CD4-positive, alpha-beta memory T cell (primary cell): ENCODE measurements around the gene PIP5KL1. TPM values are rescaled to one million over a fixed set of nuclear protein-coding genes. Genes with fewer than 3 reads are reported as not detected.

Experiments
- CTCF ChIA-PET: fragments of 350-600 bp; sonication (Branson Sonifier 250); formaldehyde crosslinking; loops from one replicate; lab custom pipeline; 2021; ENCODE audit warnings: inconsistent platforms; ENCODE audit not compliant: partially characterized antibody; lab: Charles Lee
- POLR2A ChIA-PET: fragments of 350-600 bp; sonication (Branson Sonifier 250); formaldehyde crosslinking; loops from one replicate; lab custom pipeline; 2021; ENCODE audit not compliant: partially characterized antibody; lab: Charles Lee
- DNase-seq, 5 donors: peaks; one replicate each; pipeline versions ENCODE4 v3.0.0 to v3.0.0-alpha.2; 2020 to 2022; ENCODE audit warnings: mixed read lengths in 1 of 5
- H3K27ac ChIP-seq: one replicate; pipeline ENCODE4 v1.7.0; 2013; ENCODE audit warnings: low read depth, low read length
- H3K27me3 ChIP-seq: 2 replicates; pipeline ENCODE4 v1.7.0; 2013; ENCODE audit warnings: mild to moderate bottlenecking, low read length, moderate library complexity; ENCODE audit not compliant: insufficient read depth
- H3K36me3 ChIP-seq: 2 replicates; pipeline ENCODE4 v1.7.0; 2013; ENCODE audit warnings: mild to moderate bottlenecking, low read length, moderate library complexity; ENCODE audit not compliant: insufficient read depth
- H3K4me1 ChIP-seq: 2 replicates; pipeline ENCODE4 v1.7.0; 2013; ENCODE audit warnings: mild to moderate bottlenecking, low read length, moderate library complexity; ENCODE audit not compliant: insufficient read depth
- H3K4me3 ChIP-seq, 2 donors: one replicate each; pipeline ENCODE4 v1.7.0; 2013; ENCODE audit warnings: low read length in 2 of 2, mild to moderate bottlenecking in 1 of 2
- H3K9me3 ChIP-seq, 2 donors: one replicate each; pipeline ENCODE4 v1.7.0; 2013; ENCODE audit warnings: low read length in 2 of 2, control low read depth in 1 of 2; ENCODE audit not compliant: control insufficient read depth in 1 of 2
- H3K27ac Mint-ChIP-seq, 7 donors: one replicate each; pipeline ENCODE4 v1.8.0; 2020 to 2021; ENCODE audit warnings: mixed read lengths in 7 of 7, mild to moderate bottlenecking in 6 of 7, inconsistent platforms in 3 of 7, moderate library complexity in 3 of 7
- H3K27me3 Mint-ChIP-seq, 2 donors: one replicate each; pipeline ENCODE4 v1.8.0; 2020 to 2021; ENCODE audit warnings: mixed read lengths in 2 of 2
- H3K36me3 Mint-ChIP-seq, 2 donors: one replicate each; pipeline ENCODE4 v1.8.0; 2020 to 2021; ENCODE audit warnings: mixed read lengths in 2 of 2, inconsistent platforms in 1 of 2, mild to moderate bottlenecking in 1 of 2
- H3K4me1 Mint-ChIP-seq, 4 donors: one replicate each; pipeline ENCODE4 v1.8.0; 2020 to 2021; ENCODE audit warnings: mixed read lengths in 4 of 4, mild to moderate bottlenecking in 1 of 4
- H3K4me3 Mint-ChIP-seq, 8 donors: one replicate each; pipeline ENCODE4 v1.8.0; 2020 to 2021; ENCODE audit warnings: mixed read lengths in 8 of 8, mild to moderate bottlenecking in 7 of 8, moderate library complexity in 6 of 8, inconsistent platforms in 3 of 8
- H3K9me3 Mint-ChIP-seq, 8 donors: one replicate each; pipeline ENCODE4 v1.8.0; 2020 to 2021; ENCODE audit warnings: mixed read lengths in 8 of 8, mild to moderate bottlenecking in 5 of 8, inconsistent platforms in 3 of 8, moderate library complexity in 1 of 8
- intact Hi-C: fragments of 100-400 bp; cut with micrococcal nuclease; formaldehyde crosslinking; loops from one replicate; pipeline ENCODE4 v1.15.1; 2023
- polyA plus RNA-seq, 2 donors: library from polyadenylated mRNA; unstranded; fragments of 300-500 nt; fragmentation: Illumina TruSeq; gene quantifications; one replicate each; pipeline ENCODE4 v1.2.3, GENCODE V29; 2021
- total RNA-seq, 2 experiments: library from RNA; stranded (reverse); gene quantifications; one replicate each; pipeline ENCODE4 v1.2.3, GENCODE V29; 2021

PIP5KL1 gene, protein sequence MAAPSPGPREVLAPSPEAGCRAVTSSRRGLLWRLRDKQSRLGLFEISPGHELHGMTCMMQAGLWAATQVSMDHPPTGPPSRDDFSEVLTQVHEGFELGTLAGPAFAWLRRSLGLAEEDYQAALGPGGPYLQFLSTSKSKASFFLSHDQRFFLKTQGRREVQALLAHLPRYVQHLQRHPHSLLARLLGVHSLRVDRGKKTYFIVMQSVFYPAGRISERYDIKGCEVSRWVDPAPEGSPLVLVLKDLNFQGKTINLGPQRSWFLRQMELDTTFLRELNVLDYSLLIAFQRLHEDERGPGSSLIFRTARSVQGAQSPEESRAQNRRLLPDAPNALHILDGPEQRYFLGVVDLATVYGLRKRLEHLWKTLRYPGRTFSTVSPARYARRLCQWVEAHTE
- total RNA-seq, result 1 to 10 TPM in 1 of 2 experiments, under 1 TPM in 1; 0.72 to 1.8 TPM
- under 1 TPM; 0.26 to 0.79 TPM for polyA plus RNA-seq

- Histone ChIP-seq H3K36me3 (no peaks in the 10 kb centered on the region), H3K4me3 (peak within 1 kb of the TSS; percentile 6 to 54), H3K27me3 (no peaks in the 10 kb centered on the region), H3K4me1 (peaks cover 63% of the 10 kb centered on the region), H3K9me3 (no peaks in the 10 kb centered on the region), H3K27ac (no peak within 1 kb of the TSS)
- Mint-ChIP-seq H3K9me3 (peaks cover 0 to 9% (median 0%) of the 10 kb centered on the region in 8 donors), H3K4me1 (peaks cover 16 to 49% (median 35%) of the 10 kb centered on the region in 4 donors), H3K27me3 (no peaks in the 10 kb centered on the region), H3K4me3 (peak within 1 kb of the TSS; percentile 65 to 85 (median 76)), H3K27ac (peak within 1 kb of the TSS; percentile 25 to 93 (median 64)), H3K36me3 (peaks cover 0 to 4% of the 10 kb centered on the region in 2 donors)
- intact Hi-C loops, result loop anchor here (1.0 kb wide), 1 partner anchor 13 kb away; the partner anchor contains the start of gene ST6GALNAC4
- peak; percentile 67 to 73 (median 70) for DNase-seq
- CTCF ChIA-PET, result interaction anchor here (0.8 to 2.2 kb wide), 11 partner anchors 9 to 195 kb away, joined by 3 to 11 read pairs (median 3); partner anchors contain the start of gene TOR2A
- POLR2A ChIA-PET, result interaction anchor here (0.7 to 1.5 kb wide), 10 partner anchors 9 to 215 kb away, joined by 3 to 4 read pairs (median 3); partner anchors contain the start of genes PTRH1, ST6GALNAC4 and TTC16
Observed at GRCh38 chr9:127930231-127931091, at the start of gene PIP5KL1. Gene PIP5KL1 (minus strand): TSS chr9:127930777. CDS start chr9:127930752, 25 bp downstream.

DNA sequence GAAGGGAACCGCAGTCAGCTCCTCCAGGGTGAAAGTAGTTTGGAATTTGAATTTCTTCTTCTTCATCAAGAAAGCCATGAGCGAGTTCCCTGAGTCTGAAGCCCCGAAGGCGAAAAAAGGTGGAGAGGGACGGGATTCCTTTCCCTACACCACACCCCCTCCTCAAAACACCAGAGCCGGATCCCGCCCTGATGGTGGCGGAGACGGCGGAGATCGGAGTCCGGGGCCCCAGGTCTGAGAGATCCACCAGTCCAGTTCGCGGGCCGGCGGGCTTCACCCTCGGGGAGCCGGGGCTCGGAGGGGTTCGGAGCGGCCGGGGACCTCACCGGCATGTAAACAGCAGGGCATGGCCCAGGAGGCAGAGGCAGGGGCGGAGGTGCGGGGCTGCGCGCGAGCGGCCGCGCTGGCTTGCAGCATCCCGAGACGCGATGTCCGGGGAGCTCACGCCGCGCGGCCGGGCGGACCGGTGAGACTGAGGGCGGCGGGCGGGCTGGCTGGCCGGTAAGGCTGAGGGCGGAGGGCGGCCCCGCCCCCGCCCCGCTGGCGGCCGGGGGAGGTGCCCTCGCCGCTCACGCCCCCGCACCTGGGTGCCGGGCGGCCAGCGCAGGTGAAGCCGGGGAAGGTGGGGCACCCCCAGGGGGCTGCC lies 49.6 kb upstream of the PIP5KL1 start:
- Mint-ChIP-seq H3K4me1 (peaks cover 32 to 58% (median 45%) of the 10 kb centered on the region in 4 donors), H3K27me3 (no peaks in the 10 kb centered on the region), H3K27ac (peak overlapping the region; percentile 86 to 97 (median 91)), H3K4me3 (peak overlapping the region; percentile 92 to 98 (median 97)), H3K36me3 (peaks cover 30 to 39% of the 10 kb centered on the region in 2 donors), H3K9me3 (no peaks in the 10 kb centered on the region)
- ChIA-PET CTCF (interaction anchor here (1.0 to 17.5 kb wide), 9 partner anchors 25 to 90 kb away, joined by 3 to 182 read pairs (median 6); no protein-coding TSS in a partner anchor), POLR2A (interaction anchor here (0.8 to 36.2 kb wide), 11 partner anchors 11 to 210 kb away, joined by 4 to 1317 read pairs (median 13); partner anchors contain the start of genes DPM2, NAIF1 and SLC25A25)
- Histone ChIP-seq H3K4me1 (peaks cover 54% of the 10 kb centered on the region), H3K27ac (peak overlapping the region; percentile 78), H3K36me3 (peaks cover 12% of the 10 kb centered on the region), H3K4me3 (peak overlapping the region; percentile 72 to 92), H3K27me3 (no peaks in the 10 kb centered on the region), H3K9me3 (no peaks in the 10 kb centered on the region)
- peak; percentile 31 to 60 (median 53) for DNase-seq
- intact Hi-C loops, result no loop called here

GRCh38 chr9:127979333-127980059 lies 48.9 kb upstream of the PIP5KL1 start:
- Mint-ChIP-seq H3K36me3 (peaks cover 33 to 43% of the 10 kb centered on the region in 2 donors), H3K4me3 (peak overlapping the region; percentile 92 to 98 (median 97)), H3K27me3 (no peaks in the 10 kb centered on the region), H3K4me1 (peaks cover 33 to 65% (median 46%) of the 10 kb centered on the region in 4 donors), H3K27ac (peak overlapping the region; percentile 86 to 97 (median 91)), H3K9me3 (no peaks in the 10 kb centered on the region)
- H3K27me3 ChIP-seq, result no peaks in the 10 kb centered on the region
- intact Hi-C loops, result no loop called here
- H3K27ac ChIP-seq, result peak overlapping the region; percentile 78
- DNase-seq, result no peak
- ChIA-PET CTCF (interaction anchor here (0.8 to 17.5 kb wide), 13 partner anchors 14 to 90 kb away, joined by 3 to 182 read pairs (median 5); no protein-coding TSS in a partner anchor), POLR2A (interaction anchor here (1.0 to 36.2 kb wide), 12 partner anchors 12 to 107 kb away, joined by 4 to 1317 read pairs (median 12); partner anchors contain the start of genes DPM2, NAIF1 and SLC25A25)
- peak overlapping the region; percentile 72 to 92 for H3K4me3 ChIP-seq
- peaks cover 60% of the 10 kb centered on the region for H3K4me1 ChIP-seq
- no peaks in the 10 kb centered on the region for H3K9me3 ChIP-seq
- H3K36me3 ChIP-seq, result peaks cover 12% of the 10 kb centered on the region

GRCh38 chr9:127979015-127979332 lies 48.4 kb upstream of the PIP5KL1 start:
- peaks cover 66% of the 10 kb centered on the region for H3K4me1 ChIP-seq
- Mint-ChIP-seq H3K36me3 (peaks cover 34 to 47% of the 10 kb centered on the region in 2 donors), H3K27me3 (no peaks in the 10 kb centered on the region), H3K27ac (peak overlapping the region; percentile 86 to 97 (median 91)), H3K4me3 (peak overlapping the region; percentile 92 to 98 (median 97)), H3K4me1 (peaks cover 37 to 70% (median 50%) of the 10 kb centered on the region in 4 donors), H3K9me3 (no peaks in the 10 kb centered on the region)
- no peaks in the 10 kb centered on the region for H3K27me3 ChIP-seq
- intact Hi-C loops, result no loop called here
- H3K36me3 ChIP-seq, result peaks cover 12% of the 10 kb centered on the region
- ChIA-PET CTCF (interaction anchor here (0.8 to 17.5 kb wide), 11 partner anchors 14 to 91 kb away, joined by 3 to 182 read pairs (median 5); no protein-coding TSS in a partner anchor), POLR2A (interaction anchor here (1.8 to 36.2 kb wide), 10 partner anchors 12 to 108 kb away, joined by 4 to 1317 read pairs (median 18); partner anchors contain the start of genes DPM2, NAIF1 and SLC25A25)
- DNase-seq, result no peak
- H3K27ac ChIP-seq, result peak overlapping the region; percentile 78
- H3K9me3 ChIP-seq, result no peaks in the 10 kb centered on the region
- H3K4me3 ChIP-seq, result peak overlapping the region; percentile 72 to 92

DNA sequence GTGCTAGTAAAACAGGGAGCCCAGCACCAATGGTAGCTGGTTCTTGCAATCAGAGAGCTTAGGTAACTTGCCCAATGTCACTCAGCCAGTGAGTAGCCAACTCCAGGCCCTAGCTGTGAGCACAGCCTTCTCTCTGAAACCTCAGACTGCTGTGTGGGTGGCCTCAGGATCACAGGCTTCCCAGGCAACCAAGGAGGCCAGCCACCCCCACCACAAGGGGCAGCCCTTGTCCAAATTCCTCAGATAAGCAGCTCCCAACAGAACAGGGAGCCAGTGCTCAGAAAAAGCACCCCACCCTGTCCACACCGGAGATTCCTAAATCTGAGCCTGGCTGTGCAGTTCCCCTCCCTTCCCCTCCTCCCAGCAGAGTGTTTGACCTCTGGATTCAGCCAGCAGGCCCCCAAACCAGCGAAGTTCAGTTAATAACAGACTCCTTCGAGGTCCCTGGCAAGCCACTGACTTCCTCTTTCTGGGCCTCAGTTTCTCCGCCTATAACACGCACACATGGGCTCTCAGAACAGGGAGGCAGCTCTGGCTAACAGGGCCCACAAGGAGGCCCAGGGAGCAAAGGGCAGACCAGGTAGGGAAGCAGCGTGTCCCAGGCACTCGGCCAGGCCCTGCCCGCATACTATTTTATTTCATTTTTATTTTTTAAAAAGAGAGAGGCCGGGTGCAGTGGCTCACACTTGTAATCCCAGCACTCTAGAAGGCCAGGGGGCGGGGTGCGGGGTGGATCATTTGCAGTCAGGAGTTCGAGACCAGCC lies 47.5 kb upstream of the PIP5KL1 start:
- Mint-ChIP-seq H3K4me1 (peaks cover 34 to 72% (median 47%) of the 10 kb centered on the region in 4 donors), H3K27ac (peak overlapping the region; percentile 93 to 99 (median 97)), H3K4me3 (peak overlapping the region; percentile 92 to 98 (median 97)), H3K9me3 (no peaks in the 10 kb centered on the region), H3K36me3 (peaks cover 34 to 49% of the 10 kb centered on the region in 2 donors), H3K27me3 (no peaks in the 10 kb centered on the region)
- DNase-seq, result no peak
- H3K36me3 ChIP-seq, result peaks cover 12% of the 10 kb centered on the region
- H3K4me1 ChIP-seq, result peaks cover 69% of the 10 kb centered on the region
- H3K27ac ChIP-seq, result peak overlapping the region; percentile 78
- H3K4me3 ChIP-seq, result peak overlapping the region; percentile 72 to 92
- no peaks in the 10 kb centered on the region for H3K9me3 ChIP-seq
- ChIA-PET POLR2A (interaction anchor here (0.7 to 36.2 kb wide), 15 partner anchors 8 to 199 kb away, joined by 3 to 1317 read pairs (median 6); partner anchors contain the start of genes DPM2, NAIF1 and SH2D3C), CTCF (interaction anchor here (1.2 to 17.5 kb wide), 9 partner anchors 15 to 56 kb away, joined by 3 to 182 read pairs (median 6); no protein-coding TSS in a partner anchor)
- intact Hi-C loops, result no loop called here
- no peaks in the 10 kb centered on the region for H3K27me3 ChIP-seq
